ENCODE results near the gene ABHD17C. TPM values are rescaled to one million over a fixed set of nuclear protein-coding genes. Genes with fewer than 3 reads are reported as not detected.

Gene ABHD17C
- polyA plus RNA-seq, 2 of the 4 experiments (the other 2 are of a cell fraction), result 14.0 to 23.7 TPM

GRCh38 chr15:80669663-80670273, 25.3 kb upstream of the ABHD17C start:
- no peak overlapping the region for H3K4me3 ChIP-seq
- H3K4me2 ChIP-seq, result no peak overlapping the region
- no peak overlapping the region for H3K27ac ChIP-seq
- ChIA-PET CTCF (interaction anchor here (0.9 to 7.0 kb wide), 8 partner anchors 10 to 300 kb away, joined by 3 to 35 read pairs (median 6); partner anchors contain the start of gene CEMIP), POLR2A (no interaction called here)
- no peak for ATAC-seq
- H3K4me1 ChIP-seq, result peaks cover 9% of the 10 kb centered on the region; the same call in 2 of the 3 replicates
- TF ChIP-seq ZFP36 (IDR thresholded peaks at IDR 0.05; ENCODE audit: borderline replicate concordance, partially characterized antibody) (no peak), CBX8 (IDR thresholded peaks at IDR 0.05) (no peak), FOSL2 (IDR thresholded peaks at IDR 0.05) (no peak), FOSL2 (CRISPR knock-in tag; IDR thresholded peaks at IDR 0.05) (peak; percentile 37; the same call in 1 of the 2 replicates), CEBPB (IDR thresholded peaks at IDR 0.05) (no peak), JUNB (IDR thresholded peaks at IDR 0.05) (peak; percentile 18; the same call in 1 of the 2 replicates), HES2 (IDR thresholded peaks at IDR 0.05) (no peak), ATOH8 (CRISPR knock-in tag; IDR thresholded peaks at IDR 0.05; ENCODE audit: low read depth) (no peak), BCL3 (IDR thresholded peaks at IDR 0.05) (no peak), MYC (IDR thresholded peaks at IDR 0.05; ENCODE audit: borderline replicate concordance, low read length) (no peak), ZC3H11A (IDR thresholded peaks at IDR 0.05) (no peak)
- H3K9me3 ChIP-seq, result no peaks in the 10 kb centered on the region
- DNase-seq (ENCODE audit: low read depth in 1 of 2, low spot score in 1 of 2), result no peak
- no peak for FAIRE-seq
- 48% methylated on average over 2 of the region's 2 CpGs for WGBS (ENCODE audit: missing lambda C conversion rate)

- WGBS (ENCODE audit: missing lambda C conversion rate), result 62% methylated on average over 6 of the region's 6 CpGs
- CTCF ChIA-PET, result interaction anchor here (0.8 to 7.0 kb wide), 10 partner anchors 9 to 295 kb away, joined by 3 to 35 read pairs (median 3); partner anchors contain the start of genes ABHD17C and CEMIP
- Histone ChIP-seq H3K27ac (peak overlapping the region in 1 of 2 experiments; percentile 35; a peak in 1 of 6 replicates), H3K4me2 (peak overlapping the region; percentile 20), H3K9me3 (no peaks in the 10 kb centered on the region), H3K4me3 (no peak overlapping the region), H3K4me1 (peaks cover 9% of the 10 kb centered on the region; the same call in 2 of the 3 replicates)
- ATAC-seq, result peak in 1 of 2 experiments; percentile 64; a peak in 4 of 6 replicates
- no peak for DNase-seq (ENCODE audit: low read depth in 1 of 2, low spot score in 1 of 2)
- POLR2A ChIA-PET, result interaction anchor here (1.0 kb wide), 1 partner anchor 21 kb away, joined by 5 read pairs; the partner anchor contains the start of gene ABHD17C
- no peak for FAIRE-seq
- TF ChIP-seq RAD21 (conservative IDR thresholded peaks at IDR 0.05 in 1 of 2, IDR thresholded peaks at IDR 0.05 in 1 of 2) (0 out of 5 replicates have a peak, but pooled peaks of 1 of the 2 experiments have one; percentile 10), BCL3 (IDR thresholded peaks at IDR 0.05) (no peak), ZNF302 (CRISPR knock-in tag; IDR thresholded peaks at IDR 0.05) (no peak)
Observed at GRCh38 chr15:80673561-80674244, 21.4 kb upstream of the ABHD17C start.

- ATAC-seq (peak in 1 of 2 experiments; percentile 33; a peak in 3 of 6 replicates), FAIRE-seq (no peak), DNase-seq (ENCODE audit: low read depth in 1 of 2, low spot score in 1 of 2) (no peak)
- Histone ChIP-seq H3K9me3 (no peaks in the 10 kb centered on the region), H3K4me1 (peaks cover 9% of the 10 kb centered on the region; the same call in 2 of the 3 replicates), H3K4me3 (no peak overlapping the region), H3K4me2 (peak overlapping the region; percentile 20), H3K27ac (no peak overlapping the region; a peak in 1 of 6 replicates)
- ChIA-PET POLR2A (interaction anchor here (1.0 kb wide), 1 partner anchor 21 kb away, joined by 5 read pairs; the partner anchor contains the start of gene ABHD17C), CTCF (interaction anchor here (0.9 to 7.0 kb wide), 10 partner anchors 9 to 294 kb away, joined by 3 to 35 read pairs (median 3); partner anchors contain the start of gene CEMIP)
- no peak for TF ChIP-seq CBX2 (IDR thresholded peaks at IDR 0.05; ENCODE audit: borderline replicate concordance, low read depth)
- TF ChIP-seq HES2 (IDR thresholded peaks at IDR 0.05), result no peak
Observed at GRCh38 chr15:80674245-80674614, 20.9 kb upstream of the ABHD17C start.

All from A549 (cell line).